Caco-2 (cell line): ENCODE measurements around the gene SLC38A9. TPM values are rescaled to one million over a fixed set of nuclear protein-coding genes. Genes with fewer than 3 reads are reported as not detected.
"Not testable (repeated sequence)": the region's sequence is repeated elsewhere in the genome, so short reads cannot be mapped to it uniquely, and the experiment has no call there.

Experiments
- Bru-seq: library from RNA; stranded (reverse); fragments of 400-500 nt; gene quantifications from one replicate; lab custom pipeline; 2021; lab: Mats Ljungman, UMichigan
- BruChase-seq, 2 experiments: library from RNA; stranded (reverse); fragments of 400-500 nt; gene quantifications; one replicate each; lab custom pipeline; 2021; lab: Mats Ljungman, UMichigan
- BruUV-seq: library from RNA; stranded (reverse); fragments of 400-500 nt; replicated peaks from 2 replicates; lab custom pipeline; 2021; lab: Mats Ljungman, UMichigan
- CTCF ChIA-PET: fragments of 300-600 bp; sonication (Branson Sonifier 250); formaldehyde crosslinking; loops from one replicate; lab custom pipeline; 2022; ENCODE audit warnings: antibody characterized with exemption; lab: Charles Lee
- POLR2A ChIA-PET: fragments of 300-600 bp; sonication (Branson Sonifier 250); formaldehyde crosslinking; loops from one replicate; lab custom pipeline; 2022; ENCODE audit warnings: antibody characterized with exemption; lab: Charles Lee
- DNase-seq, 2 experiments: peaks; one replicate each; pipeline versions ENCODE4 v3.0.0 to v3.0.0-alpha.2; 2020 to 2022
- H3K27me3 ChIP-seq: replicated peaks from 2 replicates; pipeline ENCODE4 v1.6.0; 2011; ENCODE audit warnings: low read length; ENCODE audit not compliant: control insufficient read depth, insufficient read depth
- H3K36me3 ChIP-seq: 2 replicates; pipeline ENCODE4 v1.5.1; 2011; ENCODE audit warnings: low read length; ENCODE audit not compliant: control insufficient read depth, insufficient read depth
- H3K4me1 ChIP-seq: fragments of 250-450 bp; sonication (Bioruptor Pico); 2 replicates; pipeline ENCODE4 v1.5.1; 2020; ENCODE audit warnings: mild to moderate bottlenecking
- H3K4me3 ChIP-seq: 2 replicates; pipeline ENCODE4 v1.5.1; 2011; ENCODE audit warnings: low read depth, mild to moderate bottlenecking, control low read depth, low read length
- H3K9me3 ChIP-seq: fragments of 250-450 bp; sonication (Bioruptor Pico); 2 replicates; pipeline ENCODE4 v1.5.1; 2020; ENCODE audit warnings: mild to moderate bottlenecking, moderate library complexity
- H3K27ac Mint-ChIP-seq: one replicate; pipeline ENCODE4 v1.8.0; 2022; ENCODE audit warnings: mixed read lengths; ENCODE audit not compliant: unreplicated experiment
- H3K27me3 Mint-ChIP-seq: one replicate; pipeline ENCODE4 v1.8.0; 2022; ENCODE audit warnings: mixed read lengths; ENCODE audit not compliant: insufficient read depth, unreplicated experiment
- H3K36me3 Mint-ChIP-seq: one replicate; pipeline ENCODE4 v1.8.0; 2022; ENCODE audit warnings: mild to moderate bottlenecking, mixed read lengths; ENCODE audit not compliant: insufficient read depth, unreplicated experiment
- H3K4me1 Mint-ChIP-seq: one replicate; pipeline ENCODE4 v1.8.0; 2022; ENCODE audit warnings: low read depth, mixed read lengths; ENCODE audit not compliant: unreplicated experiment
- H3K4me3 Mint-ChIP-seq: one replicate; pipeline ENCODE4 v1.8.0; 2022; ENCODE audit warnings: mild to moderate bottlenecking, moderate library complexity, mixed read lengths; ENCODE audit not compliant: unreplicated experiment
- H3K9me3 Mint-ChIP-seq: one replicate; pipeline ENCODE4 v1.8.0; 2022; ENCODE audit warnings: mixed read lengths; ENCODE audit not compliant: unreplicated experiment
- intact Hi-C: fragments of 100-400 bp; cut with micrococcal nuclease; formaldehyde crosslinking; loops from one replicate; pipeline ENCODE4 v1.10.0; 2022; ENCODE audit not compliant: unreplicated experiment
- long read RNA-seq: library from polyadenylated mRNA; stranded (forward); transcript quantifications from one replicate; pipeline ENCODE4 v2.0.0, GENCODE V29; 2022
- total RNA-seq: library from RNA; stranded (reverse); gene quantifications from 2 replicates; pipeline ENCODE4 v1.2.3, GENCODE V29; 2022
- TF ChIP-seq, protein P1 (sequence below), 2 experiments: fragments of 200-600 bp in 1 of 2; IDR thresholded peaks; 1 replicate in 1 of 2; 2 replicates in 1 of 2; pipeline versions ENCODE4 v1.5.1 to v1.8.0; 2011 to 2022; ENCODE audit warnings: antibody characterized with exemption in 1 of 2, control low read depth in 1 of 2, inconsistent platforms in 1 of 2, low read depth in 1 of 2, low read length in 1 of 2, mild to moderate bottlenecking in 1 of 2, moderate library complexity in 1 of 2; ENCODE audit not compliant: insufficient read depth in 1 of 2, severe bottlenecking in 1 of 2, unreplicated experiment in 1 of 2

SLC38A9 gene, protein sequence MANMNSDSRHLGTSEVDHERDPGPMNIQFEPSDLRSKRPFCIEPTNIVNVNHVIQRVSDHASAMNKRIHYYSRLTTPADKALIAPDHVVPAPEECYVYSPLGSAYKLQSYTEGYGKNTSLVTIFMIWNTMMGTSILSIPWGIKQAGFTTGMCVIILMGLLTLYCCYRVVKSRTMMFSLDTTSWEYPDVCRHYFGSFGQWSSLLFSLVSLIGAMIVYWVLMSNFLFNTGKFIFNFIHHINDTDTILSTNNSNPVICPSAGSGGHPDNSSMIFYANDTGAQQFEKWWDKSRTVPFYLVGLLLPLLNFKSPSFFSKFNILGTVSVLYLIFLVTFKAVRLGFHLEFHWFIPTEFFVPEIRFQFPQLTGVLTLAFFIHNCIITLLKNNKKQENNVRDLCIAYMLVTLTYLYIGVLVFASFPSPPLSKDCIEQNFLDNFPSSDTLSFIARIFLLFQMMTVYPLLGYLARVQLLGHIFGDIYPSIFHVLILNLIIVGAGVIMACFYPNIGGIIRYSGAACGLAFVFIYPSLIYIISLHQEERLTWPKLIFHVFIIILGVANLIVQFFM
- total RNA-seq (65.4 and 66.9 TPM in 2 replicates), Bru-seq, nascent RNA (percentile 75 among the genes with signal in this experiment), BruChase-seq, experiment 1, labeled RNA remaining after a 2-hour chase (percentile 77 among the genes with signal in this experiment), BruChase-seq, experiment 2, labeled RNA remaining after a 6-hour chase (percentile 75 among the genes with signal in this experiment)
- long read RNA-seq, transcript SLC38A9-202 (16 exons, 2,927 nt), result major isoform, 35 of 100 reads
- long read RNA-seq, partial matches to known transcripts, result 7 of 100 reads
- long read RNA-seq, other reads (novel, unspliced or antisense), result 53 of 100 reads

DNA sequence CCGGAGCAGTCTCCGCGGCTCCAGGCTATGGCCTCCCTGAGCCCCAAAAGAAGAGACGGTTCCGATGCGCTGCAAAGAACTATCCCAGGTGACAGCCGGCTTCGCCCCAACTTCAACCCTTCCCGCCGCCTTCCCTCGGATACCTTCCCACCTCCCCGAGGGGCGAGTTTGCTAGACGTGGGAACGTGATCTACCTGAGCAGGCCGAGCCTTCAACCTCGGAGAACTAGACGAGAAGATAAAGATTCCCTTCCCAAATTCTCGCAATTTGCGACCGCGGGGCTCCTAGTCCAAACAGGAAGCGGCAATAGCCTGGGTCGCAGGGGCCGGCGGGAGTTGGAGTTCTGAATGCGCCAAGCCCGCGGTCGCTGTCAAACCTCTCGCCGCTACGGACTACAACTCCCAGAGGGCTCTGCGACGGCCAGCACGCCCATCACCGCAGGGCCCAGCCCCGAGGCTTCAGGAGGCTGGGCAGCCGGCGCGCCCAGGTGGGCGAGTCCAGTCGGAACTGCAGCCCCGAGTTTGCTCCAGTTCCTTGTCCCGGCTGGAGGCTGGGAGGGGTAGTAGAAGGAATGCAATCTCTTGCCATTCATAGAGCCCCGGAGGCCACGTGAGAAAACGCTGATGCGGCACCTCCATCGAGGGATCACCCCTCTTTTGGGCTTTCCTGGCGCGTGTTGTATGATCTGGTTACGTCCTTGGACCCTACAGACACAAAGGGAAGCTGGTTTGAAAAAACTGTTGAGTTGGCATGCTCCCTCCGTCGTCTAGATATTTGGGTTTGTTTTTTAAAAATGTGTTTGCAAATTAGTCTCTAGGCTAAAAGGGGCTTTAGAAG is at the start of gene SLC38A9:
TSS of gene SLC38A9 (minus strand) at position 302 of the 837 bp plus-strand sequence. CDS start 14,366 bp downstream, outside the sequence.
- H3K4me3 Mint-ChIP-seq, result peak within 1 kb of the TSS; percentile 100
- TF ChIP-seq, protein P1, sequence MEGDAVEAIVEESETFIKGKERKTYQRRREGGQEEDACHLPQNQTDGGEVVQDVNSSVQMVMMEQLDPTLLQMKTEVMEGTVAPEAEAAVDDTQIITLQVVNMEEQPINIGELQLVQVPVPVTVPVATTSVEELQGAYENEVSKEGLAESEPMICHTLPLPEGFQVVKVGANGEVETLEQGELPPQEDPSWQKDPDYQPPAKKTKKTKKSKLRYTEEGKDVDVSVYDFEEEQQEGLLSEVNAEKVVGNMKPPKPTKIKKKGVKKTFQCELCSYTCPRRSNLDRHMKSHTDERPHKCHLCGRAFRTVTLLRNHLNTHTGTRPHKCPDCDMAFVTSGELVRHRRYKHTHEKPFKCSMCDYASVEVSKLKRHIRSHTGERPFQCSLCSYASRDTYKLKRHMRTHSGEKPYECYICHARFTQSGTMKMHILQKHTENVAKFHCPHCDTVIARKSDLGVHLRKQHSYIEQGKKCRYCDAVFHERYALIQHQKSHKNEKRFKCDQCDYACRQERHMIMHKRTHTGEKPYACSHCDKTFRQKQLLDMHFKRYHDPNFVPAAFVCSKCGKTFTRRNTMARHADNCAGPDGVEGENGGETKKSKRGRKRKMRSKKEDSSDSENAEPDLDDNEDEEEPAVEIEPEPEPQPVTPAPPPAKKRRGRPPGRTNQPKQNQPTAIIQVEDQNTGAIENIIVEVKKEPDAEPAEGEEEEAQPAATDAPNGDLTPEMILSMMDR (IDR thresholded peaks at IDR 0.05; ENCODE audit: insufficient read depth in 1 of 2, low read depth in 1 of 2, low read length in 1 of 2, severe bottlenecking in 1 of 2, unreplicated experiment in 1 of 2), result no peak
- Histone ChIP-seq H3K36me3 (no peaks in the 10 kb centered on the region), H3K4me1 (peaks cover 11% of the 10 kb centered on the region), H3K27me3 (no peaks in the 10 kb centered on the region), H3K9me3 (no peaks in the 10 kb centered on the region), H3K4me3 (peak within 1 kb of the TSS; percentile 97)
- peaks cover 24% of the 10 kb centered on the region for H3K9me3 Mint-ChIP-seq
- ChIA-PET CTCF (interaction anchor here (0.6 to 0.8 kb wide), 2 partner anchors 207 to 1730 kb away, joined by 3 read pairs; no protein-coding TSS in a partner anchor), POLR2A (interaction anchor here (0.6 kb wide), 1 partner anchor 390 kb away, joined by 3 read pairs; no protein-coding TSS in a partner anchor)
- intact Hi-C loops, result loop anchor here (1.0 to 5.0 kb wide), 2 partner anchors 222 to 490 kb away; no protein-coding TSS in a partner anchor
- no TSS peak for BruUV-seq
- DNase-seq, result peak; percentile 96 to 97
- peak within 1 kb of the TSS; percentile 99 for H3K27ac Mint-ChIP-seq
- peaks cover 6% of the 10 kb centered on the region for H3K4me1 Mint-ChIP-seq
- H3K27me3 Mint-ChIP-seq, result no peaks in the 10 kb centered on the region
- peaks cover 15% of the 10 kb centered on the region for H3K36me3 Mint-ChIP-seq

GRCh38 chr5:55761721-55762120 is 49.6 kb upstream of the SLC38A9 start:
- H3K4me1 Mint-ChIP-seq, CTCF ChIA-PET: not testable (repeated sequence)

GRCh38 chr5:55758714-55759113 is 46.6 kb upstream of the SLC38A9 start:
- CTCF ChIA-PET, result interaction anchor here (0.7 kb wide), 1 partner anchor 119 kb away, joined by 6 read pairs; no protein-coding TSS in a partner anchor
- TF ChIP-seq, protein P1 (IDR thresholded peaks at IDR 0.05; ENCODE audit: insufficient read depth in 1 of 2, low read depth in 1 of 2, low read length in 1 of 2, severe bottlenecking in 1 of 2, unreplicated experiment in 1 of 2), result no peak
- no peaks in the 10 kb centered on the region for H3K27me3 ChIP-seq
- H3K36me3 Mint-ChIP-seq, result no peaks in the 10 kb centered on the region
- H3K27ac Mint-ChIP-seq, result no peak overlapping the region
- DNase-seq, result no peak
- POLR2A ChIA-PET, result interaction anchor here (0.7 kb wide), 1 partner anchor 26 kb away, joined by 3 read pairs; no protein-coding TSS in a partner anchor
- BruUV-seq, result no TSS peak
- intact Hi-C loops, result no loop called here
- H3K4me3 ChIP-seq, result no peak overlapping the region
- no peaks in the 10 kb centered on the region for H3K9me3 Mint-ChIP-seq
- H3K4me1 ChIP-seq, result no peaks in the 10 kb centered on the region
- H3K36me3 ChIP-seq, result no peaks in the 10 kb centered on the region
- no peaks in the 10 kb centered on the region for H3K9me3 ChIP-seq
- H3K27me3 Mint-ChIP-seq, result peaks cover 3% of the 10 kb centered on the region
- H3K4me3 Mint-ChIP-seq, result no peak overlapping the region
- no peaks in the 10 kb centered on the region for H3K4me1 Mint-ChIP-seq

More at GRCh38 chr5:55761721-55762120, 49.6 kb upstream of the SLC38A9 start:
- POLR2A ChIA-PET, DNase-seq, BruUV-seq, H3K27ac Mint-ChIP-seq, H3K36me3 Mint-ChIP-seq, H3K27me3 ChIP-seq, intact Hi-C loops, H3K9me3 Mint-ChIP-seq, H3K4me3 Mint-ChIP-seq, H3K4me3 ChIP-seq, H3K9me3 ChIP-seq, H3K36me3 ChIP-seq, H3K4me1 ChIP-seq, H3K27me3 Mint-ChIP-seq: not testable (repeated sequence)
